Adipose tissue (tissue), 3 donors: ENCODE measurements around the gene CRYBG2. TPM values are rescaled to one million over a fixed set of nuclear protein-coding genes. Genes with fewer than 3 reads are reported as not detected.
"Not testable (repeated sequence)": the region's sequence is repeated elsewhere in the genome, so short reads cannot be mapped to it uniquely, and the experiment has no call there.

ENCODE experiments used
- H3K27ac ChIP-seq: one replicate; pipeline ENCODE4 v1.5.1; 2013; ENCODE audit warnings: low read depth, low read length
- WGBS, 3 donors: extraction: QIAGEN DNeasy Blood & Tissue Kit; methylation state at CpG; one replicate each; pipeline ENCODE4 v1.1.7; 2013; 5-methylcytosine and 5-hydroxymethylcytosine counted together
- polyA plus RNA-seq, 3 donors: library from polyadenylated mRNA; stranded (reverse); fragments of 200-250 nt; gene quantifications; one replicate each; pipeline ENCODE4 v1.2.3, GENCODE V29; 2013
- donor health status: healthy with polysubstance abuse.
- donor health status: Bipolar disorder and iron deficiency.
- donor health status: healthy.

Gene CRYBG2
- polyA plus RNA-seq, 3 donors: 0.14 to 0.18 TPM; not detected in 1

- no peak overlapping the region for H3K27ac ChIP-seq
- WGBS, 3 donors: 29 to 38% (median 38%) methylated on average over 6 of the region's 6 CpGs
Observed at GRCh38 chr1:26307363-26307781, 46.6 kb downstream of the CRYBG2 start.

GRCh38 chr1:26306290-26307229 lies 47.4 kb downstream of the CRYBG2 start, which contains the start of gene UBXN11:
UBXN11 (minus strand) TSS chr1:26306636; CDS start chr1:26302883, 3,753 bp downstream.
- WGBS, 3 donors: 0 to 2% (median 2%) methylated on average over 49 to 51 of the region's 51 CpGs
- H3K27ac ChIP-seq: no peak within 1 kb of the TSS

- 14 to 32% (median 22%) methylated on average over 8 of the region's 8 CpGs for WGBS, 3 donors
- H3K27ac ChIP-seq: no peak overlapping the region
Observed at GRCh38 chr1:26305667-26306289, 48.2 kb downstream of the CRYBG2 start.

GRCh38 chr1:26302733-26303405 lies 51.1 kb downstream of the CRYBG2 start:
- WGBS, 3 donors: 59 to 68% (median 59%) methylated on average over 8 of the region's 8 CpGs
- H3K27ac ChIP-seq: no peak overlapping the region

- WGBS, 3 donors: 85 to 92% (median 86%) methylated on average over 11 of the region's 11 CpGs
- H3K27ac ChIP-seq: no peak overlapping the region
Observed at GRCh38 chr1:26300578-26301275, 53.2 kb downstream of the CRYBG2 start.

GRCh38 chr1:26297791-26298124 lies 56.2 kb downstream of the CRYBG2 start:
- 72 to 73% (median 73%) methylated on average over 6 of the region's 6 CpGs for WGBS, 3 donors
- H3K27ac ChIP-seq: no peak overlapping the region

- WGBS, 3 donors: 92 to 93% (median 92%) methylated on average over 12 of the region's 12 CpGs
- no peak overlapping the region for H3K27ac ChIP-seq
Observed at GRCh38 chr1:26297057-26297790, 56.7 kb downstream of the CRYBG2 start.

- no peak overlapping the region for H3K27ac ChIP-seq
- 87 to 91% (median 91%) methylated on average over 16 of the region's 16 CpGs for WGBS, 3 donors
Observed at GRCh38 chr1:26296340-26297056, 57.4 kb downstream of the CRYBG2 start.

GRCh38 chr1:26295194-26296138 lies 58.5 kb downstream of the CRYBG2 start:
- H3K27ac ChIP-seq: no peak overlapping the region
- 87 to 89% (median 89%) methylated on average over 22 of the region's 22 CpGs for WGBS, 3 donors

- WGBS, 3 donors: 83 to 88% (median 87%) methylated on average over 11 of the region's 11 CpGs
- H3K27ac ChIP-seq: no peak overlapping the region
Observed at GRCh38 chr1:26293911-26294463, 59.9 kb downstream of the CRYBG2 start.

GRCh38 chr1:26292735-26293134 lies 61.2 kb downstream of the CRYBG2 start:
- H3K27ac ChIP-seq: not testable (repeated sequence)
- 74 to 93% (median 77%) methylated on average over 5 of the region's 5 CpGs for WGBS, 3 donors

GRCh38 chr1:26291939-26292338 lies 62.0 kb downstream of the CRYBG2 start:
- no peak overlapping the region for H3K27ac ChIP-seq
- WGBS, 3 donors: 90 to 93% (median 92%) methylated on average over 4 of the region's 4 CpGs

- WGBS, 3 donors: 85 to 100% (median 96%) methylated on average over 3 of the region's 3 CpGs
- H3K27ac ChIP-seq: no peak overlapping the region
Observed at GRCh38 chr1:26291433-26291832, 62.5 kb downstream of the CRYBG2 start.

GRCh38 chr1:26290882-26291261 lies 63.1 kb downstream of the CRYBG2 start:
- H3K27ac ChIP-seq: no peak overlapping the region
- WGBS, 3 donors: 68 to 83% (median 70%) methylated on average over 10 to 11 of the region's 11 CpGs

- 58 to 74% (median 72%) methylated on average over 11 of the region's 11 CpGs for WGBS, 3 donors
- peak overlapping the region; percentile 77 for H3K27ac ChIP-seq
Observed at GRCh38 chr1:26290122-26290881, 63.6 kb downstream of the CRYBG2 start.
